B cell (primary cell): ENCODE results near the gene XRCC6. TPM values are rescaled to one million over a fixed set of nuclear protein-coding genes. Genes with fewer than 3 reads are reported as not detected.

ENCODE experiments used
- ATAC-seq: fragments of 200-7000 bp; cut with Tn5 transposase; one replicate; pipeline ENCODE4 v1.10.0; 2021; ENCODE audit warnings: low read depth, mild to moderate bottlenecking, moderate number of reproducible peaks, moderate library complexity
- CTCF ChIA-PET: fragments of 350-600 bp; sonication (Branson Sonifier 250); formaldehyde crosslinking; loops from one replicate; lab custom pipeline; 2021; ENCODE audit warnings: antibody characterized with exemption, inconsistent platforms; lab: Charles Lee
- POLR2A ChIA-PET: fragments of 350-600 bp; sonication (Branson Sonifier 250); formaldehyde crosslinking; loops from one replicate; lab custom pipeline; 2021; ENCODE audit warnings: antibody characterized with exemption; lab: Charles Lee
- DNase-seq: peaks from one replicate; pipeline ENCODE4 v3.0.0; 2013
- H2AFZ ChIP-seq: 2 replicates; pipeline ENCODE4 v1.6.1; 2012; ENCODE audit warnings: mild to moderate bottlenecking, low read depth, low read length; ENCODE audit not compliant: insufficient read depth, poor library complexity, severe bottlenecking
- H3K27ac ChIP-seq, 2 donors: 1 replicate in 1 of 2; 2 replicates in 1 of 2; pipeline ENCODE4 v1.5.1; 2012 to 2013; ENCODE audit warnings: low read length in 2 of 2, mild to moderate bottlenecking in 2 of 2, moderate library complexity in 1 of 2
- H3K27me3 ChIP-seq, 4 experiments: fragments of 200-600 bp in 1 of 4; sonication (generic) in 1 of 4; replicated peaks in 1 of 4; 1 replicate in 2 of 4; 2 replicates in 2 of 4; pipeline versions ENCODE4 v1.6.1 to v1.7.0; 2013 to 2016; ENCODE audit warnings: low read length in 3 of 4, mild to moderate bottlenecking in 2 of 4, mixed read lengths in 1 of 4, moderate library complexity in 1 of 4; ENCODE audit not compliant: insufficient read depth in 4 of 4, control insufficient read depth in 3 of 4; ENCODE audit errors: control extremely low read depth in 1 of 4
- H3K36me3 ChIP-seq, 2 experiments: replicated peaks in 1 of 2; 1 replicate in 1 of 2; 2 replicates in 1 of 2; pipeline versions ENCODE4 v1.6.1 to v1.7.1; 2013; ENCODE audit warnings: low read length in 1 of 2; ENCODE audit not compliant: insufficient read depth in 2 of 2, control insufficient read depth in 1 of 2; ENCODE audit errors: control extremely low read depth in 1 of 2, extremely low read depth in 1 of 2
- H3K4me1 ChIP-seq, 2 donors: fragments of 200-600 bp in 1 of 2; sonication (generic) in 1 of 2; 1 replicate in 1 of 2; 2 replicates in 1 of 2; pipeline versions ENCODE4 v1.5.1 to v1.6.1; 2013 to 2017; ENCODE audit warnings: low read length in 2 of 2; ENCODE audit not compliant: control insufficient read depth in 2 of 2, insufficient read depth in 2 of 2
- H3K4me2 ChIP-seq: replicated peaks from 2 replicates; pipeline ENCODE3; 2012; ENCODE audit warnings: mild to moderate bottlenecking, low read depth, low read length; ENCODE audit not compliant: poor library complexity, severe bottlenecking
- H3K4me3 ChIP-seq, 5 experiments: fragments of 200-600 bp in 1 of 5; sonication (generic) in 1 of 5; 1 replicate in 3 of 5; 2 replicates in 2 of 5; pipeline versions ENCODE4 v1.5.1 to v1.7.0; 2011 to 2016; ENCODE audit warnings: low read length in 4 of 5, mild to moderate bottlenecking in 4 of 5, low read depth in 2 of 5, control low read depth in 1 of 5, moderate library complexity in 1 of 5; ENCODE audit not compliant: insufficient read depth in 1 of 5; ENCODE audit errors: control extremely low read depth in 1 of 5, extremely low read depth in 1 of 5
- H3K79me2 ChIP-seq: fragments of 200-600 bp; sonication (generic); one replicate; pipeline ENCODE4 v1.6.0; 2016; ENCODE audit warnings: low read length; ENCODE audit not compliant: control insufficient read depth, insufficient read depth
- H3K9ac ChIP-seq: fragments of 200-600 bp; sonication (generic); 2 replicates; pipeline ENCODE4 v1.6.1; 2017; ENCODE audit warnings: mild to moderate bottlenecking, low read length, moderate library complexity
- H3K9me3 ChIP-seq, 3 donors: one replicate each; pipeline versions ENCODE4 v1.6.1 to v1.7.1; 2013; ENCODE audit warnings: low read length in 2 of 3; ENCODE audit not compliant: control insufficient read depth in 2 of 3, insufficient read depth in 1 of 3; ENCODE audit errors: control extremely low read depth in 1 of 3
- H4K20me1 ChIP-seq: 2 replicates; pipeline ENCODE4 v1.6.0; 2012; ENCODE audit warnings: mild to moderate bottlenecking, low read length; ENCODE audit not compliant: insufficient read depth, control insufficient read depth, poor library complexity, severe bottlenecking
- H3K27ac Mint-ChIP-seq: one replicate; pipeline ENCODE4 v1.8.0; 2021; ENCODE audit warnings: mixed read lengths
- H3K27me3 Mint-ChIP-seq: one replicate; pipeline ENCODE4 v1.8.0; 2021; ENCODE audit warnings: mixed read lengths
- H3K4me1 Mint-ChIP-seq: one replicate; pipeline ENCODE4 v1.8.0; 2021; ENCODE audit warnings: mixed read lengths
- H3K4me3 Mint-ChIP-seq: one replicate; pipeline ENCODE4 v1.8.0; 2021; ENCODE audit warnings: mixed read lengths
- H3K9me3 Mint-ChIP-seq: one replicate; pipeline ENCODE4 v1.8.0; 2022; ENCODE audit warnings: mixed read lengths; ENCODE audit not compliant: insufficient read depth
- EZH2 ChIP-seq: IDR thresholded peaks from 2 replicates; pipeline ENCODE4 v1.6.1; 2012; ENCODE audit warnings: borderline replicate concordance, low read depth, mild to moderate bottlenecking, moderate library complexity, low read length; ENCODE audit not compliant: insufficient read depth, poor library complexity, severe bottlenecking
- WGBS: methylation state at CpG from one replicate; pipeline ENCODE4 v1.1.5; 2013; ENCODE audit warnings: missing lambda C conversion rate; ENCODE audit not compliant: insufficient coverage; 5-methylcytosine and 5-hydroxymethylcytosine counted together
- intact Hi-C: fragments of 100-400 bp; cut with micrococcal nuclease; formaldehyde crosslinking; loops from one replicate; pipeline ENCODE4 v1.10.0; 2022
- polyA plus RNA-seq: library from polyadenylated mRNA; depleted of rRNA; stranded (reverse); fragments of >200 nt; gene quantifications from 2 replicates; pipeline ENCODE4 v1.2.3, GENCODE V29; 2012
- total RNA-seq, 2 donors: library from RNA; stranded (reverse); fragments of 120-200 nt in 1 of 2; gene quantifications; 1 replicate in 1 of 2; 2 replicates in 1 of 2; pipeline versions ENCODE4 v1.2.3 to v1.2.4, GENCODE V29; 2013 to 2022
- TF ChIP-seq, protein P1 (sequence below): fragments of 200-600 bp; IDR thresholded peaks from one replicate; pipeline ENCODE4 v1.8.0; 2022; ENCODE audit warnings: antibody characterized with exemption, mild to moderate bottlenecking

XRCC6 gene
- total and polyA plus RNA-seq, 2 donors (not counting 1 experiment from before 2014, with no cell fraction given): 55.4 to 180 TPM

DNA sequence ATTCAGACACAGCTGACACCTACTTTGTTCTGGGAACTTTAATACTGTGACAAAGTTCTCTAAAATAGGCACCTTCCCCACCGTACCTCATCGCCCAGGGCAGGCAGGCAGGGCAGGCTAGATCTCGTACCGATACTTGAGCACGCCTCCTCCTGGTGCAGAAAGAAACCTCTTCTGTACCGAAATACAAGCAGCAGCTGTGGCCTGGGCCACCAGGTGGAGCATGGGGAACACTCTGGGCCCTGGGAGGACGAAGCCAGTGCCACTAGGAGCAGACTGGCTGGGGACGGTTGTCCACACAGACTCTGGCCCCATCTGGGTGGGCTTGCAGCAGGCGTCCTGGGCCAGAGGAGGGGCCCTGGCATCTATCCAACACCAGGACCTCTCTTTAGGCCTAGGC is 44.2 kb upstream of the XRCC6 start:
- Histone ChIP-seq H3K4me1 (no peaks in the 10 kb centered on the region), H3K9me3 (no peaks in the 10 kb centered on the region), H2AFZ (no peak overlapping the region), H3K4me3 (no peak overlapping the region), H3K36me3 (peaks cover 0 to 14% of the 10 kb centered on the region in 2 experiments), H3K4me2 (no peak overlapping the region), H3K79me2 (no peaks in the 10 kb centered on the region), H4K20me1 (no peaks in the 10 kb centered on the region), H3K9ac (no peak overlapping the region), H3K27me3 (no peaks in the 10 kb centered on the region), H3K27ac (no peak overlapping the region)
- DNase-seq (peak; percentile 33), ATAC-seq (peak; percentile 41)
- ChIA-PET CTCF (interaction anchor here (1.1 to 1.3 kb wide), 2 partner anchors 43 to 173 kb away, joined by 3 to 4 read pairs; no protein-coding TSS in a partner anchor), POLR2A (interaction anchor here (0.6 kb wide), 1 partner anchor 16 kb away, joined by 3 read pairs; no protein-coding TSS in a partner anchor)
- intact Hi-C loops: no loop called here
- TF ChIP-seq, protein P1, sequence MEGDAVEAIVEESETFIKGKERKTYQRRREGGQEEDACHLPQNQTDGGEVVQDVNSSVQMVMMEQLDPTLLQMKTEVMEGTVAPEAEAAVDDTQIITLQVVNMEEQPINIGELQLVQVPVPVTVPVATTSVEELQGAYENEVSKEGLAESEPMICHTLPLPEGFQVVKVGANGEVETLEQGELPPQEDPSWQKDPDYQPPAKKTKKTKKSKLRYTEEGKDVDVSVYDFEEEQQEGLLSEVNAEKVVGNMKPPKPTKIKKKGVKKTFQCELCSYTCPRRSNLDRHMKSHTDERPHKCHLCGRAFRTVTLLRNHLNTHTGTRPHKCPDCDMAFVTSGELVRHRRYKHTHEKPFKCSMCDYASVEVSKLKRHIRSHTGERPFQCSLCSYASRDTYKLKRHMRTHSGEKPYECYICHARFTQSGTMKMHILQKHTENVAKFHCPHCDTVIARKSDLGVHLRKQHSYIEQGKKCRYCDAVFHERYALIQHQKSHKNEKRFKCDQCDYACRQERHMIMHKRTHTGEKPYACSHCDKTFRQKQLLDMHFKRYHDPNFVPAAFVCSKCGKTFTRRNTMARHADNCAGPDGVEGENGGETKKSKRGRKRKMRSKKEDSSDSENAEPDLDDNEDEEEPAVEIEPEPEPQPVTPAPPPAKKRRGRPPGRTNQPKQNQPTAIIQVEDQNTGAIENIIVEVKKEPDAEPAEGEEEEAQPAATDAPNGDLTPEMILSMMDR: no peak
- TF ChIP-seq EZH2: no peak
- Mint-ChIP-seq H3K27me3 (no peaks in the 10 kb centered on the region), H3K9me3 (no peaks in the 10 kb centered on the region), H3K4me1 (no peaks in the 10 kb centered on the region), H3K4me3 (no peak overlapping the region), H3K27ac (no peak overlapping the region)
- WGBS: 81% methylated on average over 9 of the region's 9 CpGs

- WGBS: 98% methylated on average over 8 of the region's 8 CpGs
- H3K4me1 Mint-ChIP-seq: no peaks in the 10 kb centered on the region
- Histone ChIP-seq H3K27me3 (no peaks in the 10 kb centered on the region), H4K20me1 (no peaks in the 10 kb centered on the region), H3K4me1 (no peaks in the 10 kb centered on the region), H3K4me2 (no peak overlapping the region), H3K4me3 (no peak overlapping the region), H3K9me3 (no peaks in the 10 kb centered on the region), H3K27ac (no peak overlapping the region), H2AFZ (no peak overlapping the region), H3K79me2 (no peaks in the 10 kb centered on the region), H3K36me3 (peaks cover 0 to 16% of the 10 kb centered on the region in 2 experiments), H3K9ac (no peak overlapping the region)
- H3K27ac Mint-ChIP-seq: no peak overlapping the region
- ATAC-seq: no peak
- ChIA-PET CTCF (interaction anchor here (1.3 kb wide), 1 partner anchor 175 kb away, joined by 4 read pairs; no protein-coding TSS in a partner anchor), POLR2A (no interaction called here)
- TF ChIP-seq, protein P1: no peak
- TF ChIP-seq EZH2: no peak
- no peak for DNase-seq
- H3K9me3 Mint-ChIP-seq: no peaks in the 10 kb centered on the region
- intact Hi-C loops: no loop called here
- H3K27me3 Mint-ChIP-seq: no peaks in the 10 kb centered on the region
- H3K4me3 Mint-ChIP-seq: no peak overlapping the region
Observed at GRCh38 chr22:41578114-41578513, 43.0 kb upstream of the XRCC6 start.
